Activated gamma-delta T cell (primary cell): ENCODE data around the gene ESCO1.
"Not testable (repeated sequence)": the region's sequence is repeated elsewhere in the genome, so short reads cannot be mapped to it uniquely, and the experiment has no call there.

Experiments
- DNase-seq: peaks from one replicate; lab custom pipeline; 2025; lab: John Stamatoyannopoulos, UW

The ESCO1 gene

DNA sequence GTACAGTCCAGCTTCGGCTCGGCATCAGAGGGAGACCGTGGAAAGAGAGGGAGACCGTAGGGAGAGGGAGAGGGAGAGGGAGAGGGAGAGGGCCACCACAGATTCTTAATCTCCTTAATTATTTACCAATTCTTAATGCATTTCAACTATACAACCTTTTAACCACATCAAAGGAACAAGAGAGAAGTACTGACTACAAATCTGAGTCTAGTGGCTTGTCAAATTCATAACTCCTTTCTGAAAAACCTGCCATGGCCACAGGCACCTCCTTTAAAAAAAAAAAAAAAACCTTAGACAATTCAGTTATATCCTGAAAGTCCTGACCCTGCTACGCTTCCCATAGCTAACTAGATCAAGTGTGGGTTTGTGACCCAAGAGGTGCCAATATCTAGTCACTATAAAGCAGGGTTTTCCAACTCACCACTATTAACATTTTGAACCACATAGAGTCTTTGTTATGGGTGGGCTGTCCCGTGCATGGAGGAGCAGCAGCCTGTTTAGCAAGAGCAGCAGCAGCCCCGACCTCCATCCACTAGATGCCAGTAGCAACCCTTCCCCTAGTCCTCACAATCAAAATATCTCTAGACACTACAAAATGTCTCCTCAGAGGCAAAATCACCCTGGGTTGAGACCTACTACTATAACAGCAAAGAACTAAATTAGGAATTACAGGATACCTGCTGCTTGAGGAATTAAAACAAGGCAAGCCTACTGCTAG is 6.8 kb downstream of the ESCO1 start:
- no peak for DNase-seq

- not testable (repeated sequence) for DNase-seq
These were observed 8.1 kb downstream of the ESCO1 start for GRCh38 chr18:21592361-21592760.

DNA sequence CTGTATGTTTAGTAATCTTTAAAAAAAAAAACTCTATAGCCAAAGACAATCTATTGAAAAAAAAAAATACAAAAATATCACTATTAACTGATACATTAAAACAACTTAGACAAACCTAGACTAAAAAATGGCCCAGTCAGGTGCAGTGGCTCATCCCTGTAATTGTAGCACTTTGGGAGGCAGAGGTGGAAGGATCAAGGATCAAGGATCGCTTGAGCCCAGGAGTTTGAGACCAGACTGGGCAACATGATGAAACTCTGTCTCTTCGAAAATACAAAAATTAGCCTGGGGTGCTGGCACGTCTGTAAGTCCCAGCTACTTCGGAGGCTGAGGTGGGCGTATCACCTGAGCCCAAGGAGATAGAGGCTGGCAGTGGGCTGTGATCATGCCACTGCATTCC is 16.1 kb downstream of the ESCO1 start:
- DNase-seq, result no peak

DNA sequence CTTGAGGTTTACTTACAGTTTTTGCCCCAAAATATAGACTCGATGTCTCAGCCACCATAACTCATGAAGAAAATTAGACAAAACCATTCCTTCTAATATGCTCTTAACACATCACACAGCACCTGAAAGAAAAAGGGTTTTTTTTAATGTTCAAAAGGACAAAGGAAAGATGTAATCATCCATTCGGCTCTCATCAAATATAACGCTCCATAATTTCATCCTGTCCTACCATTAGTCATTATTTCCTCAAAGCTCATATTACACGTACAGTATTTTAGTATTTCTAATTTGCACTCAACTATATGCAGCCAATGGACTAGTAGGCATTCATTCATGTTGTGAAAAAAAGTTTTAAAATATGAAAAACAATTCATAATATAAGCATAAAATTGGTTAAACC is 24.8 kb downstream of the ESCO1 start:
- DNase-seq, result no peak

DNA sequence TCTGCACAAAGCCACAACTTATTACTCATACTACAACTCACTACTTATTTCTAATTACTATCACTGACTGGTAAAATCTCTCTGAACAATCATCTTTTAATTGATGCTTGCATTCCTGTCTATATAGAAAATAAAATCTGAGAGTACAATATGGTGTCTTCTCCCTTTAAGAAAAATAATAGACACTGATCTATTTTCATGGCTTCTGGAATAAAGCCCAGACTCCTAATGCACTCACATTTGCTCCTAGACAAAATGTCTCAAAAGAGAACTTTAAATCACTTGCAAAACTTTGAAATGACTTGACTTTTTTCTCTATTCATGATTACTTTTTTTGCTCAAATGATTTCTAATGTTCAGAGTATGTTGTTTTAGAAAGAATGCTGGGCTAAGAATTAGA is 28.7 kb downstream of the ESCO1 start:
- DNase-seq, result no peak

- no peak for DNase-seq
These were observed 41.3 kb downstream of the ESCO1 start for GRCh38 chr18:21559195-21559594.

DNA sequence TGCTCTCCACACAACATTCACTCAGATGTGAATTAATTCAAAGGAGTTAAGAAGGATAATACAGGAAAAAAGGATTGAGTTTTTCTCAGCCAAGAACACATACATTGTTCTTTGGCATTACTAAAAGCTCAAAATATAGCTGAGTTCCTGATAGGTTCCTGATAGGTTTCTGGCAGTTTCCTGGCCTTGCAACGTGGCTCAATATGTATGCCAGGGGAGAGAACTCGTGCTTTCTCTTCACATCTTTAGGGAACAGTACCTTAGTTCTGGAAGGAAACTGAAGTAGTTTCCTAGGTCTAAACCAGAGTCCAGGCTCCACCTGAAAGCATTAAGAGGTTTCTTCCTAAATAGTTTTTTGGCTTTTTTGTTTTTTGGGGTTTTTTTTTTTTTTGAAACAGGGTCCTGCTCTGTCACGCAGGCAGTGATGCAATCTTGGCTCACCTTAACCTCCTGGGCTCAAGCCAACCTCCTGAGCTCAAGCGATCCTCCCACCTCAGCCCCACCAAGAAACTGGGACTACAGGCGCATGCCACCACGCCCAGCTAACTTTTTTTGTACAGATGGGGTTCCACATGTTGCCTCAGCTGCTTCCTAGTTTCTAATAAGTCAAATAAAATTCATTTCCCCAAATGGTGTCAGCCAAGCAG is 42.8 kb downstream of the ESCO1 start:
- DNase-seq, result no peak

GRCh38 chr18:21550510-21550970 is 50.0 kb downstream of the ESCO1 start:
- no peak for DNase-seq

DNA sequence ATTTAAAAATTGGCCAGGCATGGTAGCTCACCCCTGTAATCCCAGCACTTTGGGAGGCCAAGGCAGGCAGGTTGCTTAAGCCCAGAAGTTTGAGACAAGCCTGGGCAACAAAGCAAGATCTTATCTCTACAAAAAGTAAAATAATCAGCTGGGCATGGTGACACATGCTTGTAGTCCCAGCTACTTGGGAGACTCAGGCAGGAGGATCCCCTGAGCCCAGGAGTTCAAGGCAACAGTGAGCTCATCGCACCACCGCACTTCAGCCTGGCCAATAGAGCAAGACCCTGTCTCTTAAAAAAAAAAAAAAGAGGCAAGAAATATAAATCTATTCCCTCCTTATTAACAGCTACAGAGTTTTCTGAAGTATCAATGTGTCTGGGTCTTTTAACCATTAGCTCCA is 51.9 kb downstream of the ESCO1 start:
- no peak for DNase-seq

- no peak for DNase-seq
These were observed 54.1 kb downstream of the ESCO1 start for GRCh38 chr18:21546423-21546822.

DNA sequence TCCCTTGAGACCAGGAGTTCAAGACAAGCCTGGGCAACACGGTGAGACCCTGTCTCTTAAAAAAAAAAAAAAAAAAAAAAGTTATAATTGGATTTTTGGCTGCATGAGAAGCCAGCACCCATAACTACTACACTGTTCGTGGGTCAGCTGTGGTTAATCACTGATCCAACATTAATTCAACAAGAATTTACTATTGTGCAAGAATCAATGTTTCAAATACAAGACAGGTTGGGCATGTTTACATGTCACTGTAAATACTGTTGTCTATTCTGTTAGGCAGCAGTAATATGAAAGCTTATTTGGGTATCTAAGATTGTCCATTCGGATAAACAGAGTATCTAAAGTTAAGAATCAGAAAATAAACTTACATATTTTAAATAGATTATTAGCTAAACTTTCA is 62.3 kb downstream of the ESCO1 start:
- DNase-seq, result no peak

GRCh38 chr18:21534327-21534726 is 66.2 kb downstream of the ESCO1 start:
- no peak for DNase-seq

DNA sequence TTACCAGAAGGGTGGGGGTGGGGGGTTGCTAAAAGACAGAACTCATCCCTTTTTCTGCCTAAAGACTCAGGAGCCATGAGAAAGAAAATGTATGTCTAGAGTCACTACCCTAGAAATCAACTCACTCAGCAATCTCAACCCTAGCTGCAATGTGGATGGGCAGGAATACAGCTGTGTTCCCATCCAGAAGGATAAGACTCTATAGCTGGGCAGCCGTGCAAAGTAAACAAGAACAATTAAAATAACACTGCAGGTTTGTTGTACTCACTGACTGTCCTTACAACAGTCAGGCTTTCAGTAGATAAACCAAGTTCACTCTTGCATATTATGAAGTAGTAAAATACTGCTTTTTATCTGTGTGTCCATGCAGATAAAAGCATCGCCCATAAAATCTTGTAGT is 74.0 kb downstream of the ESCO1 start:
- DNase-seq, result no peak

GRCh38 chr18:21525916-21526315 is 74.6 kb downstream of the ESCO1 start:
- DNase-seq, result no peak

DNA sequence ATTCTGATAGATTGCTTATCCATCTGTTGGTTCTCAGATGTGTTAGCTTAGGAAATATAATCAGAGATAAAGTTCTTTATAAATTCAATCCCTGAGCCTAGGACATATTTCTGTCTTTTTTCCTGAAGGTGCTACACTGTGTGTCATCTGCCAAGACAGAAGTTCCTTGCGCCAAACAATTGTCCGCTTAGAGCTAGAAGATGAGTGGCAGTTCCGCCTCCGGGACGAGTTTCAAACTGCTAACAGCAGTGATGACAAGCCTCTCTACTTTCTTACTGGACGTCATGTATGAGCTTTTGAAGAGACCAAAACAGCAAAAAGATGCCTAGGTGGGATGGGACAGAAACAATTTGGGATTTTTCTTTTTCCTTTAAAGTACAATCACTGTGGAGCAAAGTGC is 78.0 kb downstream of the ESCO1 start:
- DNase-seq, result no peak

- DNase-seq, result no peak
These were observed 86.8 kb downstream of the ESCO1 start for GRCh38 chr18:21513741-21514140.

DNA sequence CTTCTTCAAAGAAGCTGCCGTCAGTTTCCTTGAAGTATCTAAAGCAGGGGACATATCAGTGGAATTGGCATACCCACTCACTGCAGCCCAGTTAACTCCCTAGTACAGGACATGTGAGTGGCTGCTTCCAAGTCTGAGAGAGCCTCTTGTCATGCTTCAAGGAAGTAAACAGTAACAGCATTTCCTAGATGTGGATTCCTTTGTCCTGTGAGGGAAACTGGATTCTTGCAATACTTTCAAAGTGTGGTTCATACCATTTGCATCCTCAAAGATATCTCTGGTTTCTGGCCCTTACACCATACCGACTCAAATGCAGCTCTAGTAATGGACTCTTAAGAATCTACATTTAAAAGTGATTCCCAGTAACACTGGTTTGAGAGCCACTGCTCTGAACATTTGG is 87.2 kb downstream of the ESCO1 start:
- no peak for DNase-seq

DNA sequence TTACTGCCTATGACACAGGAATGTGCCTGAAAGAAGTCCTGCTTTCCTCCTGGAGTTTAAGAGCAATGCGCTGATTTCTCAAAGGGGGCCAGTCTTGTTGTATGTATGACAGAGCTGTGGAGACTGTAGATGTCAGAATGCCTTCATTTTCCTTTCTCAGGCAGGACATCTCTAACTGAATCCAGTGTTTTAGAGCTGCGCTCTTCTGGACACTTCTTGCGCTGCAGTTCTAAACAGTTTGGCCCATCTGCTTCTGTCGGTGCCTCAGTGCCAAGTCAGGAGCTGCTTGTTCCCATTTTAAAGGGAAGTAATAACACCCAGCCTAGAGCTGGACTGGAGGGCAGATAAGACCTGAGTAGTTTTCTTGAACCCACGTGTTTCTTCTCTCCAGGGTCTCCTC is 91.4 kb downstream of the ESCO1 start:
- DNase-seq, result no peak

DNA sequence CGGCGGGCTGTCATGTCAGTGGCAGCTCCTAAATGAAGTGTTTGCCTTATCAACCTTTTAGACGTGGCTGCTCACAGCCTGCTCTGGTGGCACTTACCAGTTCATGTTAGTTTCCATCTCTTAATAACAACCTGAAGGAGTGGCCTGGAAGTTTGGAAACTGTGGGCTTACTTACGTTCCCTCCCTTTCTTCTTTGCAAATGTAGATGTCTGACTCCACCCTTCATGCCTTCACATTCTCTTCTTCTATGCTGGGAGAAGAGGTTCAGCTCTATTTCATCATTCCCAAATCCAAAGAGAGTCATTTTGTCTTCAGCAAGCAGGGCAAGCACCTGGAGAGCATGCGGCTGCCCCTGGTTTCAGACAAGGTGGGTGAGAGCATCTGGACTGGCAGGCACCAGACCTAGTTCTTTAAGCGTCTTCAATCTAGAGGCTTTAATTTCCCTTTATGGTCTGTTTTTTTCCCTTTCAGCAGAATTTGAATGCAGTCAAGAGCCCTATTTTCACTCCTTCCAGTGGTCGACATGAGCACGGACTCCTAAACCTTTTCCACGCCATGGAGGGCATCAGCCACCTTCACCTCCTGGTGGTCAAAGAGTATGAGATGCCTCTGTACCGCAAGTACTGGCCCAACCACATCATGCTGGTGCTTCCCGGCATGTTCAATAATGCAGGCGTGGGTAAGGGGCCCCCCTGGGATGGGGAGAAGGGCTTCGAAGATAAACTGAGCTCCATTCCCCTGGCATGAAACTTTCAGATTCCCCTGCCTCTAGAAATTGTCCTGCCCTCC is 92.4 kb downstream of the ESCO1 start:
- no peak for DNase-seq

DNA sequence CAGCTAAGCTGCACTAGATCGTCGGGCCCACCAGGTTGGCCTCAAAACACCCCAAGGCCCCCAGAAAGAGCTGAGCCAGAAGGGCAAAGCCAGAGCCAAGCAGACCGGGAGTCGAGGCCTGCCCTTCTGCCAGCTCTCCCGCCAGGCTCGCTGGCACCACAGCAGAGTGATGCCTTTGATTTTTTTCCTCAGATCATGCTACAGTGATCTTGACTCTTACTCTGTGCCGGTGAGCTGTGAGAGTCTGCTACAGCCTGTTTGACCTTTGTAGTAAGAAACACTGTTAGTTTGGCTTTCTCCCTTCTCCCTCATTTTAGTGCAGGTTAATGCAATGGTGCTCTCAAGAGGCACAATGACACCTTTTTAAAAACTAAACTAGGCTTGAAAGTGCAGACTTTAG is 97.8 kb downstream of the ESCO1 start:
- DNase-seq, result no peak

GRCh38 chr18:21499997-21500396 is 100.5 kb downstream of the ESCO1 start:
- DNase-seq, result no peak

DNA sequence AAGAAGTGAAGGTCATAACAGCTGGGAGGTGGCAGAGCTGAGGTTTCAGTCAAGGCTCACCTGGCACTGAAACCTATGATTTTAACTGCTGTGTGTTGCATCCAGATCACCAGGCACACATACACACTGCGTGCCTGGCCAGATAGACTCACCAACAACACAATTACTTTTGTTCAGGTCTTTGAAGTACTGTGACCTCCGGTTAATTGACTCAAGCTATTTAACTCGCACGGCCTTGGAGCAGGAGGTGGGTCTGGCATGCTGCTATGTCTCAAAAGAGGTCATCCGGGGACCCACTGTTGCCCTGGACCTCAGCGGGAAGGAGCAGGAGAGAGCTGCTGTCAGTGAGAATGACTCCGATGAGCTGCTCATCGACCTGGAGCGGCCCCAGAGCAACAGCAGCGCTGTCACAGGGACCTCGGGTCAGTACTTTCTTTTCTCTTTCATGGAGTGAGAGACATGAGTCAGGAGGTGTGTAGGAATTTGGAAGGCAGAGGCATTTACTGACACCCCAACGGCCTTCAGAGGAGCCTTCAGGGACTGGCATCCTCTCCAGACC is 104.1 kb downstream of the ESCO1 start:
- no peak for DNase-seq

- no peak for DNase-seq
These were observed 109.8 kb downstream of the ESCO1 start for GRCh38 chr18:21490748-21491147.
